ENCODE data around the gene RAB44.
"Not testable (repeated sequence)": the region's sequence is repeated elsewhere in the genome, so short reads cannot be mapped to it uniquely, and the experiment has no call there.

The RAB44 gene, protein sequence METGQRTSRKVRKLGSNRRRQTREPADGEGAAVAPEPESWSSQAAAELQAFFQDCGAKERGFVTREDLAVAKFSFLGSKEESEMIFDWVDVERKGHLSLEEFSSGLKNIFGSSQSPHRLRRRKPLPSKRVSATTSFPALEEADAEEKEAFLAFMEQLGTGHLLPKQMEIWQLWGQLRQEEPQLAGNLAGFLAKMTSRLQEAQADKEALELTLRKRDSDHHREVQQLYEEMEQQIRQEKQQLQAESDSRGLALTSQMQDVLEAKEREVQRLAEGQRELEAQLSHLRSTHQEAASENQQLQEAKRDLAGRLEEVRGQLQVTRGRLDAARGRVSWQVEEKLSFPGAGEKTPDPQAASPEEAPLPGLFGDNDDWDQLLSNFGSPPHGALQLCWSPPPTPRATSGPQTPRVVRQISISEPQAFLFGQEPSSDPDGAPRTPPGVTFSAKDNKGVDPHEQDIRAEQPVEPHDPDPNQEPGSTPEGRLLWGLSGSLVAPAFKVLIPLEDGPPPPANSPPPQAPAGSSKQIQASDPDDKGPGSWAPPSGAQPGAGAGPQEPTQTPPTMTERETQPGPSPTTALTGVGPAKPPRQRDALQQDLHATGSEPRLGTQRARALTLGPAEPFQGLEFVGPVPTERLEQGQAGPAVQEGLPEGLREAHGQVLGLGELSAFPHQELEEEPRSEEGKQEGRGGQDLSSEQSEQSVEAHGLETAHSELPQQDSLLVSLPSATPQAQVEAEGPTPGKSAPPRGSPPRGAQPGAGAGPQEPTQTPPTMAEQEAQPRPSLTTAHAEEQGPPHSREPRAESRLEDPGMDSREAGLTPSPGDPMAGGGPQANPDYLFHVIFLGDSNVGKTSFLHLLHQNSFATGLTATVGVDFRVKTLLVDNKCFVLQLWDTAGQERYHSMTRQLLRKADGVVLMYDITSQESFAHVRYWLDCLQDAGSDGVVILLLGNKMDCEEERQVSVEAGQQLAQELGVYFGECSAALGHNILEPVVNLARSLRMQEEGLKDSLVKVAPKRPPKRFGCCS

DNA sequence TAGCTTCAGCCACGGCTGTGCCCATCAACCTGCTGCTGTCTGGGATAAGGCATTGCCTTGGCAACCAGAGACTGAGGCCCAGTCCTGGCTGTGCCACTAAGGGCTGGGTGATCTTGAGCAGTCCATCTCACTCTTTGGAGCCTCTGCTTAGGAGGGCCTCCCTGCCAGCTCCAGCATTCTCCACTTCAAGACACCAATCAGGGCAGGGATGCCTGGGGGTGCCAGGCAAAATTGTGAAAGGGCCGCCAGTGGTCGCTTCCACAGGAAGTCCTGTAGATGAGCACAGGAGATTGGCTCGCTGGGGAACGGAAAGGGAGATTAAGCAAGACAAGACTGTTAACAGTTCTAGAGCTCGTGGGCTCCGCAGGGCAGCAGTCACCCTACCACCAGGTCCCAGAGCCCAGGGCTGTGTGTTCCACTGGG is at the start of gene RAB44:
Gene RAB44, plus strand, starts transcription at position 346 of the 423 bp plus-strand sequence. CDS start 6,410 bp downstream, outside the sequence.
- DNase-seq = no peak

DNA sequence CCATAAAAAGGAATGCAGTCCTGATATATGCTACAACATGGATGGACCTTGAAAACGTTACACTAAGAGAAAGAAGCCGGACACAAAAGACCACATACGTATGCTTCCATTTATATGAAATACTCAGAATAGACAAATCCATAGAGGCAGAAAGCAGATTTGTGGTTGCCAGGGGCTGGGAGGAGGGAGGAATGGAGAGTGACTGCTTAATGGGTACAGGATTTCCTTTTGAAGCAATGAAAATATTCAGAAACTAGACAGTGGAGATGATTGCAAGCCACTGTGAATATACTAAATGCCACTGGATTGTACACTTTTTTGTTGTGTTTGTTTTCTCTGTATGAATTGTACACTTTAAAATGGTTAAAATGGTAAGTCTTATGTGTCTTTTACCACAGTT is 48.5 kb upstream of the RAB44 start:
- DNase-seq = no peak

DNA sequence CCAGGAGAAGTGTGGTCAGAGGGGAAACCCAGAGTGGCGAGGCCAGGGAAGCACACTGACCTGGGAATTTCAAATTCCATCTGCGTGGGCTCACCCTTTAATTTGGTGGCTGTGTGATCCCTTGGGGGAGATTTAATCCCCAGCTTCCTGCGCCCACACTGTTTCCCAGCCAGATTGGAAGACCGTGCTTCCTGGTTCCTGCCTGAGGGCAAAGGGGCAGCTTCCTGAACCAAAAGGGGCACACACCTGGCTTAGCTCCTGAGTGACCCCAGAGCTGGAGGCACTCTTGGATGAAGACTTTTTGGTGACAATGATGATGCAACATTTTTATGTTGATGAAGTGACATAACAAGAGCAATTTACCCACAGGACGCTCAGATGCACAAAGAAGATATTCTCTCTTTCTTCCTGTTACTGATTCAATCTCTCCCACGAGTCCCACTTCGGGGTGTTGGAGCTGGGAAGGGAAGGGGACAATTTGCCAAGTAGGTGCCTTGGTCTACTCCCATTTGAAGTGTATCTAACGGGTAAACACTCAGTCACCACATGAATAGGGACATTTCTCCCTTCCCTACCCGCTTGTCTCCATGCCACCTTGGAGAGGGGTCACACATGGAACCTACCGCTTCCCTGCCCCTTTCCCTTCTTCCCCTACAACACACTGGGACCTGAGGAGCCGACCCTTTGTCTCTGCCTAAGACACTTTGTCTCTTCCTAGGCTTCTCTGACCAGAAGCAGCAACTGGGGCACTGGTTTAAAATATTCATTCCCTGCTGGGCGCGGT is 47.7 kb upstream of the RAB44 start:
- DNase-seq = no peak

DNA sequence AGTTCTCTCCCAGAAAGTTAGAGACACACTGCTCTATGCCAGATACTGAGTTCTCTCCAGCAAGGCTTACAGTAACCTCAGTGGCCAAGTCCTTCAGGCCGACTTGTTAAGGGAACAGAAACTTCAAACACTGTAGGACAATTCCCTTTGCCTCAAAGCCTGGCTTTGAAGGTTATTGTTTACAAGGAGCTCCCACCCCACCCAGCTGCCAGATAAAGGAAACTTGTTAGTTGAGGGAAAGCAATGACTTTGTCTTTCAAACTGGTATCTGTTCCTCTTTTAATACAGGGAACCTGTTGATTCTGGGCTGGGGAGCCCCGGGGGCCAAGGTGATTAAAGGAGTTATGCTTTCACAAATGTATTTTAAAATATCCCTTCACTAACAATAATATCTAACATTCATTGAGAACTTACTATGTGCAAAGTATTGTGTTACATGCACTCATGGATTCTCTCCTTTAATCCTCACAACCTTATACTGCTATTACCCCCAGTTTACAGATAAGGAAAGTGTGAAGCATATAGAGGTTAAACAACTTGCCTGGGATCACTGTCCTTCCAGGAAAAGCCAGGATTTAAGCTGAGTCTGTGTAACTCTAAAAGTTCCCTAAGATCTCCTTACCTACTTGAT is 46.7 kb upstream of the RAB44 start:
- DNase-seq = no peak

DNA sequence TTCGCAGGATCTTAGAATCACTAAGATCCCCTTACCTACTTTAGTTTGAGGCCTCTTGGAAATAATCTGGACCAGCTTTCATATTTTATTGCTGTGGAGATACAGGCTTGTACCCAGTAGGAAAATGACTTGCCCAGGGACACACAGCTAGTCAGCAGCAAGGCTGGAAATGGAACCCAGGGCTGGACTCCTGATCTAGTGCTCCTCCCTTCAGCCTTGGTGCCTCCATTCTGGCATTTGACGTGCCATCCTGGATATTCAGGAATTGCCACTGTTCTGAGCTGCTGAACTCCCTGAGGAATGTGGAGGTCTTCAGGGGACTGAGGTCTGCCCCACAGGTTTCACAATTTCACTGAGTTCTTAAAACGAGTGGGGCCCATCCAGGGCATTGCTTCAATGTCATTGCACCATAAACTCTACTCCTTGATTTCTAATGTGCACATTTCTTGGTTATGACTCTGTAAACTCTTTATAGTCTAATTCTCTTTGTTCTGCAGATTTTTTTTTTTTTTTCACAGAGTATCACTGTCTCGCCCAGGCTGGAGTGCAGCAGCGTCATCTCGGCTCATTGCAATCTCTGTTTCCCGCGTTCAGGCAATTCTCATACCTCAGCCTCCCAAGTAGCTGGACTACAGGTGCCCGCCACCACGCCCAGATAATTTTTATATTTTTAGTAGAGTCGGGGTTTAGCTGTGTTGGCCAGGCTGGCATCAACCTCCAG is 45.8 kb upstream of the RAB44 start:
- no peak for DNase-seq

DNA sequence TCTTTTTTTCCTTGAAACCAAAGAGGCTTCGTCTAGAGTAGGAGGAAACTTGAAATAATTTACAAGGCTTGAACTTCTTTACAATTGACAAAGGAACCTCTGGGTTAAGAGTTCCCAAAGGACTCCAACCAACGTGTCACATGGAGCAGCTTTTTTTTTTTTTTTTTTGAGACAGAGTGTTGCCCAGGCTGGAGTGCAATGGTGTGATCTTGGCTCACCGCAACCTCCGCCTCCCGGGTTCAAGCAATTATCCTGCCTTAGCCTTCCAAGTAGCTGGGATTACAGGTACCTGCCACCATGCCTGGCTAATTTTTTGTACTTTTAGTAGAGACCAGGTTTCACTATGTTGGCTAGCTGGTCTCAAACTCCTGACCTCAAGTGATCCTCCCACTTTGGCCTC is 43.2 kb upstream of the RAB44 start:
- not testable (repeated sequence) for DNase-seq

DNA sequence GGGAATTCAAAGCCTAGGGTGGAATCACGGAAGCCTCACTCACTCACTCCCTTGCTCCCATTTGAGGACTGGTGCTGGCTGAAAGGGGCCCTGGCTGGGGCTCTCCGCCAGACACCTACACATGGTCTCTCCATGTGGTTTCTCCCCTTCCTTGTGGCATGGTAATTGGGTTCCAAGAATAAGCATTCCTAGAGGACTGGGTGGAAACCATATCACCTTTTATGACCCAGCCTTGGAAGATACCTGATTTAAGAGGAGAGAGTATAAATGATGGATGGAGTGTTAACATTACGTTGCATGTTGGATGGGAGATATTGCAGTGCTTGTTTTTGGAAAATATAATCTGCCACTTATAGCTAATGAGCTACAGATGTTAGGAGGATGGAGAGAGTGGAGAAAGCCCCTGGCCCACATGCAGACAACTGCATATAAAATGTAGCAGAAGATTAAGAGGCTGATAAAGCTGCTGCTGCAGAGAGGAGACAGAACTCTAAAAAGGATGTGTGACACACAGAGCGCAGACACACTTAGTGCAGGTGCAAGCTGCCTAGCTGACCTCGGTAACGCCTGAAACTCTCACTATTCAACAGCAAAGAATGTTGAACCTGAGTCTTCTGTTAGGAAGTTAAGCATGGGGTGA is 42.4 kb upstream of the RAB44 start:
- DNase-seq = no peak

DNA sequence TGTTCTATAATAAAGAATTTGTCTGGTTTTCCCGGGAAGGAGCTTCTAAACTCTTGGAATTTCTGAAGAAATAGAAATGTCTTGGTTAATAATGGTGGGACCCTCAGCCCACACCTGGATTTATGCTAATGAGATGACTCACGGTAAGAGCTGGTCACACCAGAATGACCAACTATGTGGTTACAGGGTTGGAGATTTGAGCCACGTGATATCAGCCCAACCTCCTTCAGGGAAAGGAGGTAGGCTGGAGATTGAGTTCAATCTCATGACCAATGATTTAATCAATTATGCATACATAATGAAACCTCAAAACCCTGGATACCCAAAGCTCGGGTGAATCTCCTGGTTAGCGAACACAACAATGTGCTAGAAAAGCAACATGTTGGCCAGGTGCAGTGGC is 41.2 kb upstream of the RAB44 start:
- DNase-seq = no peak

DNA sequence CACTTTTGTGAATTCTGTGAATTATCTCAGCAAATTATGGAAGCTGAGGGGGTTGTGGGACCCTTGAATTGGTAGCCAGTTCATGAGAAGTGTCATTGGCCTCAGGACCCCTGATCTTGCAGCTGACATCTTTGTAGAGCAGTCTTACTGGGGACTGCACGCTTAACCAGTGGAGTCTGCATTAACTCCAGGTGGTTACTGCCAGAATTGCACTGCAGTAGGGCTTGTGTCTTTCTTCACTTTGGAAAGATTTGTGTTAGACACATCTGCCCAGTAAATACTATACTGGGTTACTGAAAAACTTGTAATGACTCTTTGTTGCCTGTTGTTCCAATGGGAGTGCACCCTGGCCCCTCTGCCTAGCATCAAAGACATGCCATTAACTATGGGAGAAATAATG is 40.4 kb upstream of the RAB44 start:
- no peak for DNase-seq

DNA sequence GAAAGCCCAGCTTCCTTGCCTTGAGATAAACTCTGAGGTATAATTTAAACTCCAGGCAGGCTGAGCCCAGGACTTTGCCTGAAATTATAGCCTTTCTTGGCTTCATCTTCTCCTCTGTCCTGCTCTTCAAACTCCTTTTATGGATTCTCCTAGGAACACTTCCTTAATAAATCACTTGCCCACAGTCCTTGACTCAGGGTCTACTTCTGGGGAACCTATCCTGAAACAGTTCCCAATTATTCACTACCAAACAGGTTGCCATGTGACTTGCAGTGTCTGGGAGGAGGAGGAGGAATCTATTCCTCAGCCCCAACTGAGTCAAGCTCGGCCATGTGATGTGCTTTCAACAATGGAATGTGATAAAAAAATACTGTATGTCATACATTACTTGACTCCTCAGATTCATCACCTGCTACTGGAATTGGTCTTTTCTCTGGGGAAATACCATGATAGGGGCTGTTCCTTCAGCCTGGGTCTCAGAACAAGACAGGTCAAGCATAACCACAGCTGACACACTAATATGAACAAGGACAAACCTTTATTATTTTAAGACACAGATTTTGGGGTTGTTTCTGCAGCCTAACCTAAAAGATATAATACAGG is 39.6 kb upstream of the RAB44 start:
- no peak for DNase-seq

DNA sequence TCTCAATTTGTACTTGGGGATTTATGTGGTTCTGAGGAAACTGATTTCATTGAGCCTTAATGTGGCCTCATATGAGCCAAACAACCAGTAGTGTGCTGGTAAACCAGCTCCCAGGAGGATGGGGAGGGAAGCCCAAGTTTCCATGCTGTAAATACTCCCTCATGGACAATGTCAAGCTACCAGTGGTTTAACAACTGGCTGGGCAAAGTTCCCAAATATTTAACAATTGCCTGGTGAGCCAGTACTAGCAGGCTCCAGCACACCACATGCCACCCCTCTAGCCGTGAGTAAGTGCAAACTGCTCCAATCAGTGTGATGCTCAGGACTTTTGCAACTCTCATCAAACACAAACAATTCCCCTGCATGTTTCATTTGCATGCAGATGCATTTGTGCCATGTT is 38.4 kb upstream of the RAB44 start:
- DNase-seq = no peak

DNA sequence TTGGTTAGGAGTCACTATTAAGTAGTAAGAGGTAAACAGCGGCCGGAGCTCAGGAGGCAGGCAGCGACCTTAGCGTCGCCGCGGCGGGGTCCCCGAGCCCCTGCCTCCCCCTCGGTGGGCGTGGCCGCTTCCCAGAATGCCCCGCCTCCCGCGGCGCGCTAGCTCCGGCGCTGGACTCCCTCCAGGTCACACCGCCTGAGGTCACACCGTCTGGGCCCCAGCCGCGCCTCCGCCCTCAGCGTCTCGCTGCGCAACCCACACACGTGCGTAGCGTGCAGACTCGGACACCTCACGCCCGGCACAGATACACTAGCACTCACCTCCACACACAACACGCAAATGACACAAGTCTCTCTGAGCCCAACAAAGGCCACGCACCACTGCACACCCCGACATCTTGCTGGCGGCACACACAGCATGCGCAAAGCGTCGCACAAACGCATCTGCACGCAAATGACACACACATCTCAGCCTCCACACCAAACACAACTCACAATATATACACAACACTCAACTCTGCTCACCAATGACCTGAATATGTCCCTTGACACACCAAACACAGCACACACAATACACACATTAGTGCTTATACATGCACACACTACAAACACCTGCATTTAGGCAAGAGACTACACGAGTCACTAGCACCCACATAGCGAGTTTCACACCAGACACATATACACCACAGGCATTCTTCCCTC is 36.7 kb upstream of the RAB44 start:
- no peak for DNase-seq

DNA sequence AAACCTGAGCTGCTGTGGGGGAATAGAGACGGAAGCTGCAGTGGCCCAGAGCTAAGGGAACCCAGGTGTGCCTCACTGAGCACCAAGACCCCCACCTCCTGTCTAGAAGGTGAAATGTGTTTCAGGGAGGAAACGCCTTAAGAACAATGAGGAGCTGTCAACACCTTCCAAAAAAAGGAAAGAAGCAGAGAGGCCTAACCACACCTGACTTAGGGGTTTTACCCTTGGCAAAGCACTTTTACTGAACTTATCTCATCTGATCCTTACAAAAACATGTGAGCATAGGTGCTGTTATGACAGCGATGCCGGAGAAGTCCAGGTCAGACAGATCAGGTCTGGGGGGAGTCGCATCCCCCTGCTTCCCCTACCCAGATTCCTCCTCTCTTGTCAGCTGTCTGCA is 35.2 kb upstream of the RAB44 start:
- DNase-seq = no peak

DNA sequence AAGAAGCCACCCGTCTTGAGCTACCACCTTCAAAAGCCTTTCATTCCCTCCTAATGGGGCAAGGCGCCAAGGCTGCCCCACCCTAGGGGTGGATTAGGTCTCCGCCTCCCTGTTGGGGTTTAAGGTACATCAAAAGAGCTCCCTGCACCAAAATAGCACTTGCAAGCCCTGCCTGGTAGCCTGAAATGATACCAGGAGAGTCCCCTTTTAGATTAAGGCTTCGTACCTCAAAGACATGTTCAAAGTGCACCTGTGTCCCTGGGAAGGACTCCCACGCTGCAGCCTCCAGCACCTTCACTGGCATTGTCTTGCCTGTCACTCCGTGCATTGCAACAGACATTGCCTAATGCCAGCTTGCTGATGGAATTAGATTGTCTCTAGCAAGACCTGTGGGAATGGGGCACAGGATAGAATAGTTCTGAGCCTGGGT is 34.8 kb upstream of the RAB44 start:
- no peak for DNase-seq

DNA sequence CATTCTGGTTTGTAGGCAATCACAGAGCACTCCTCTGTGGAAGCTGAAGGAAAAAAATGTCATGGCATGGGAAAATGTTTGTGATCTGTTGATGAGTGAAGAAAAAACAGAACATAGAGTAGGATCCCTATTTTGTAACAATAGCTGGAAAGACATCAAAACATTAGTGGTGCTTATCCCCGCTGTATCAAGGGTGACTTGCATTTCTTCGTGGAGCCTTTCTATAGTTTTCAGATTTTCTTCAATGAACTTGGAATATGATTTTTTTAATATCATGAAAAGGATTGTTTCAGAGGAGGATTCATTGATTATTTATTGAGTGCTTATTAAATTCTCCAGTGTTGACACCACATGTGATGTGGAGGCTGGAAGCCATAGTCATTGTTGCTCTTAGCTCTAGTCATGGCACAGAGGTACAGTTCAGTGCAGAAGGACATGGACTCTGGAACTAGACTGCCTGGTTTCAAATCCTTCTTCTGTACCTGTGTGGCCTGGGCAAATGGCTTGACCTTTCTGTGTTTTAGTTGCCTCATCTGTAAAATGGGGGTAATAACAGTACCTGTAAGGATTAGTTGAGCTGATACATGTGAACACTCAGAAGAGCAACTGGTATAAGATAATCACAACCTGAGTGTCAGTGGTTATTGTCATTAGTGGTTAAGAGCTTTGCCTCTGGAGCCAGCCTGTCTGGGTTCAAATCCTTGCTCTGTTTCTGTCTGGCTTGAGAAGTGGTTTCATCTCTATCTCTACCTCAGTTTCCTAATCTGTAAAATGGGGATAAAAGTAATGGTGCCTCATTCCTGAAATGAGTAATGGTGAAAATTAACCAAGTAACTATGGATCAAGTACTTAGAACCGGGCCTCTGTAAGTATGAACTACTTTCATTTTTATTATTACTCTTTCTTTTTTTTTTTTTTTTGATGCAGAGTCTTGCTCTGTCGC is 33.9 kb upstream of the RAB44 start:
- no peak for DNase-seq

DNA sequence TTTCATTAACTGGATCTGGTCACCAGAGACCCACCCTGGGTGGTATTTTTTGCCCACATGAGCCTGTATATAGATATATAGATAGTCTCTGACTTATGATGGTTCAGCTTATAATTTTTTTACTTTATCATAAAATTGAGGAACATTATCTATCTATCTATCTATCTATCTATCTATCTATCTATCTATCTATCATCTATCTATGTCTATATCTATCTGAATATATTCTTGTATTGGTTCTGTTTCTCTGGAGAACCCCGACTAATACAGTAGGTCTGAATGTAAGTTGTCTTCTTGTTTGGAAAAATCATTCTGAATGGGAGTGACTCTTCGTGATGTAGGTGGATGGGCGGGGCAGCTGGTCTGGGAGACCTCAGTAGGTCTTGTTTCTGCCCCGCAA is 32.4 kb upstream of the RAB44 start:
- DNase-seq = no peak

DNA sequence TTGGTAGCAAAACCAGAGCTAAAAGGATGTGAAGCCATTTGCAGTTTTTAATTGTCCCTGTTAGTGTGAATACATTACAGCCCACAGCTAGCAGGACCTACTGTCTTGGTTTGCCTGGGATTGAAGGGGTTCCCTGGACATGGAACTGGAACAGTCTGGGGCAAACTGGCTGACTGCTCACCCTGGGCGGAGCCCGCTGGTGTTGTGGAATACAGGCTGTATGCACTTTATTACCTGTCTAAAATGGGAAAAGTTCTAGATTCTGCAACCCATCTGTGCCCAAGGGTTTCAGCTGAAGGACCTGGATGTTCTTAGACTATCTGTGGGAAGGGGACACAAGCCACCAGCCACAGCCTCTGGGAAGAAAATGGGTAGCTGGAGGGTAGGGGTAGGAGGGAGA is 31.3 kb upstream of the RAB44 start:
- DNase-seq = no peak

DNA sequence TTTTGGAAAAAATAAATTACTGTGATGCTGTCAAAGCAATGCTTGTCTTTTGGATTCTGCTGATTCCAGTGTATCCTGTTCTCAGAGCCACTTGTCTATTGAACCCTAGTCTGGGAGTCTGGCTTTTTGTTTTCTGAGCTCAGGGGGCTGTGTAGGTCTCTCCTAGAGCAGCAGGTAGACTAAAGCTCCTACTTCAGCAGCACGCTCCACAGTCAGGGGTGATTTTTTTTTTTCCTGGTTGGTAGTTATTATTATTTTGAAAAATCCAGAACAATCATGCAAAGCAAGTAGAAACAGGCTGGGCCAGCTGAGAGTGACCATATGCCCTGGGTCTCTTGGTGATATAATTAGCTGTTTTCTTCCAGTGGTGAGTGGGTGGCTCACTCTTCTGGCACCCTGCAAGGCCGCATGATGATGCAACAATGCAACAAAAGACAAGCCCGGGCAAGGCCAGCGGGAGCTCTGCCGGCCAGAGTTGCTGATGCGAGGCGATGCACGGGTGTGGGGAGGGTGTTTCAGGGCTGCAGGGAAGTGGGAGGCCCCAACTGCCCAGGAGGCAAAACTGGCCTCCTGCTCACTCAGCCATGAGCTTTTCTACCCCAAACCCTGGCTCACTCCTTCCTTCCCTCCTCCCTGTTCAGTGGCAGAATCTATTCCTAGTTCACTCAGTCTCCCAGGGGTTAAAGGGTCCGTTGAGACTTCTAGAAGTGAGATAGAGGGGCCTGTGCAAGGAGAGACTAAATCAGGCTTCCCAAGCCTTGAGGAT is 30.6 kb upstream of the RAB44 start:
- no peak for DNase-seq
